ENCODE measurements around the gene PTPRN2. TPM values are rescaled to one million over a fixed set of nuclear protein-coding genes. Genes with fewer than 3 reads are reported as not detected.
"Not testable (repeated sequence)": the region's sequence is repeated elsewhere in the genome, so short reads cannot be mapped to it uniquely, and the experiment has no call there.

PTPRN2 gene
- total RNA-seq, 5 donors from 2014 or later (not counting 1 experiment from before 2014, with no cell fraction given) = 0.60 to 1.7 (median 0.82) TPM

DNA sequence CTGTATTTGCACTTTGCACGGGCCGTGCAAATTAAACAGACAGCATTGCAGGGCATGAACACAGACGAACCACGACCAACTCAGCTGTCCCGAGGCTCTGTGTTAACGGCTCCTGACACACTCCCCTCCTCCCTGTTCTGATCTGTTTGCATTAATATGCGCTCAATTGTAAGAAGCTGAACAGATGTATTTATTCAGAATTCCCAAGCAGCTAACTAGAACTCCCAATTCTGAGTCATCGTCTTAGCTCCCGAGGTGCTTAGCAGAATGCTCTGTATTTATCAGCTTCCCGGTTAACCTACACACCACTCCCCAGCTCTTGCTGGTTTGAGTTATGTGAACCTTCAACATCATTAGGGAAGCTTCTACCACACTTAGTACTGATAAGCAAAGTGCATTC lies 286.4 kb downstream of the PTPRN2 start:
- Histone ChIP-seq H3K36me3 (ENCODE audit: control insufficient read depth in 2 of 2, extremely low read depth in 1 of 2, insufficient read depth in 1 of 2, low read length in 1 of 2) (no peaks in the 10 kb centered on the region), H3K9me3 (no peaks in the 10 kb centered on the region), H3K4me1 (ENCODE audit: control insufficient read depth in 1 of 2, extremely low read depth in 1 of 2, insufficient read depth in 2 of 2, low read length in 2 of 2) (no peaks in the 10 kb centered on the region), H3K27ac (ENCODE audit: low read length) (no peak overlapping the region), H3K27me3 (replicated peaks in 1 of 2; ENCODE audit: control insufficient read depth in 2 of 2, extremely low read depth in 1 of 2, insufficient read depth in 2 of 2, low read length in 1 of 2) (peaks cover 0 to 18% of the 10 kb centered on the region in 2 experiments), H3K4me3 (ENCODE audit: control insufficient read depth in 1 of 2, extremely low read depth in 1 of 2, low read length in 1 of 2) (no peak overlapping the region)
- WGBS (ENCODE audit: insufficient coverage) = 91% methylated on average over 6 of the region's 10 CpGs
- Mint-ChIP-seq H3K9me3 (peaks cover 0 to 11% (median 1%) of the 10 kb centered on the region in 3 donors), H3K27me3 (peaks cover 7 to 11% of the 10 kb centered on the region in 2 donors), H3K27ac (no peak overlapping the region), H3K36me3 (no peaks in the 10 kb centered on the region), H3K4me1 (no peaks in the 10 kb centered on the region), H3K4me3 (no peak overlapping the region)
- ATAC-seq (replicated peaks in 1 of 4) = no peak
- CTCF ChIA-PET = no interaction called here
- DNase-seq = no peak
- POLR2A ChIA-PET = no interaction called here

DNA sequence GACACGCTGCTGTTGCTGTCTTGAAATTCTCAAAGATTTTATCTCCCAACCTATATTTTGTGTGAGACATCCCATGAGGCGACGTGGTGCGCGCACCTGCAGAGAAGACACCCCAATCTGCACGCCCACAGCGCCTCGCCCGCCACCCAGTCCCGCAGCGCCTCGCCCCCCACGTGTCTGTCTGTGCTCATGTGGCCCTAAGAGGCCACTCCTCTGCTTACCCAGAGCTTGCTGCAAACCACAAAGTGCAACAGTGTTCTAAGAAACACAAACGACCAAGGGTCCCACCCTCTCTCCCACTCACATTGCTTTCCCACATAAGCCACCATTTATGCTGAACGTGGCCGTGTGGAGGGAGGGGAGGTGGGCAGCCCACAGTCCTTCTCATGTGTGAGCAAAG lies 287.2 kb downstream of the PTPRN2 start:
- no peaks in the 10 kb centered on the region for H3K36me3 Mint-ChIP-seq
- no peaks in the 10 kb centered on the region for H3K9me3 ChIP-seq
- H3K4me3 Mint-ChIP-seq = no peak overlapping the region
- WGBS (ENCODE audit: insufficient coverage) = 85% methylated on average over 13 of the region's 16 CpGs
- H3K4me3 ChIP-seq (ENCODE audit: control insufficient read depth in 1 of 2, extremely low read depth in 1 of 2, low read length in 1 of 2) = no peak overlapping the region
- no peaks in the 10 kb centered on the region for H3K4me1 ChIP-seq (ENCODE audit: control insufficient read depth in 1 of 2, extremely low read depth in 1 of 2, insufficient read depth in 2 of 2, low read length in 2 of 2)
- H3K27ac Mint-ChIP-seq = no peak overlapping the region
- no peak overlapping the region for H3K27ac ChIP-seq (ENCODE audit: low read length)
- DNase-seq (no peak), ATAC-seq (replicated peaks in 1 of 4) (no peak)
- ChIA-PET POLR2A (no interaction called here), CTCF (no interaction called here)
- H3K9me3 Mint-ChIP-seq = peaks cover 0 to 7% (median 0%) of the 10 kb centered on the region in 3 donors
- H3K4me1 Mint-ChIP-seq = no peaks in the 10 kb centered on the region
- peaks cover 0 to 18% of the 10 kb centered on the region in 2 experiments for H3K27me3 ChIP-seq (replicated peaks in 1 of 2; ENCODE audit: control insufficient read depth in 2 of 2, extremely low read depth in 1 of 2, insufficient read depth in 2 of 2, low read length in 1 of 2)
- H3K36me3 ChIP-seq (ENCODE audit: control insufficient read depth in 2 of 2, extremely low read depth in 1 of 2, insufficient read depth in 1 of 2, low read length in 1 of 2) = no peaks in the 10 kb centered on the region
- peaks cover 9 to 15% of the 10 kb centered on the region in 2 donors for H3K27me3 Mint-ChIP-seq

DNA sequence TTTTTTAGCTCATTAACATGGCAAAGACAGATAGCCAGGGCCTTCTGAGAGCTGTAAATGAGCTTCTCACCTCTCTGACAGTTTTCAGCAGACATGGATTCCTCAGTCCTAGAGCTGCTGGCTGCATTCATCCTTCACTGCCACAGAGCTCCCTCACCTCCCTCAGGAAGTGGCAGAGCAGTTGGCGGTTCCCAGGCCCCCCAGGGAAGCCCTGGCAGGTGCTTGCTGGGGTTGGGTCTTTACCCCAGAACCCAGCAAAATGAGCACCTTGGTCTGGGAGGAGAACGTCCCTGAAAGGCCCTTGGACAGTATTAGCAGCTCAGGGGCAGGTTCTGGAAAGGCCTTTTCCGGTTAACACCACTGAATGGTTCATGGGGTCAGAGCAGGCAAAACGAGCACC lies 288.0 kb downstream of the PTPRN2 start:
- Mint-ChIP-seq H3K36me3 (no peaks in the 10 kb centered on the region), H3K4me1 (no peaks in the 10 kb centered on the region), H3K27ac (no peak overlapping the region), H3K9me3 (peaks cover 0 to 4% (median 0%) of the 10 kb centered on the region in 3 donors), H3K4me3 (no peak overlapping the region), H3K27me3 (peaks cover 9 to 15% of the 10 kb centered on the region in 2 donors)
- Histone ChIP-seq H3K4me3 (ENCODE audit: control insufficient read depth in 1 of 2, extremely low read depth in 1 of 2, low read length in 1 of 2) (no peak overlapping the region), H3K27me3 (replicated peaks in 1 of 2; ENCODE audit: control insufficient read depth in 2 of 2, extremely low read depth in 1 of 2, insufficient read depth in 2 of 2, low read length in 1 of 2) (peaks cover 0 to 18% of the 10 kb centered on the region in 2 experiments), H3K9me3 (no peaks in the 10 kb centered on the region), H3K4me1 (ENCODE audit: control insufficient read depth in 1 of 2, extremely low read depth in 1 of 2, insufficient read depth in 2 of 2, low read length in 2 of 2) (no peaks in the 10 kb centered on the region), H3K27ac (ENCODE audit: low read length) (no peak overlapping the region), H3K36me3 (ENCODE audit: control insufficient read depth in 2 of 2, extremely low read depth in 1 of 2, insufficient read depth in 1 of 2, low read length in 1 of 2) (no peaks in the 10 kb centered on the region)
- DNase-seq = no peak
- WGBS (ENCODE audit: insufficient coverage) = 21% methylated on average over 2 of the region's 4 CpGs
- no peak for ATAC-seq (replicated peaks in 1 of 4)
- ChIA-PET CTCF (no interaction called here), POLR2A (no interaction called here)

DNA sequence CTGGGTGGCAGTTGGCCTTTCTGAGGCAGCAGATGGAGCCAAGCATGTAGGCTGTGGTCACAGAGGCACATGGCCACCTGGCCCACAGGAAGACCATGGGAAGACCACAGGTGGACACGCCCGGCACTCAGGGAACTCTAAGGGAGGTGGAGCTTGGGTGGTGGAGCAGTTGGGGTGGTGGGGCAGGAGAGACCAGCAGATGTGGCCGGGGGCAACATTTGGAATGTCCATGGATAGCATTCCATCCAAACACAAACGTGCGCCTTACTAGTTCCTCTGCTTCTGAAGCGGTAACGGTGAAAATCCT lies 290.9 kb downstream of the PTPRN2 start:
- Histone ChIP-seq H3K36me3 (ENCODE audit: control insufficient read depth in 2 of 2, extremely low read depth in 1 of 2, insufficient read depth in 1 of 2, low read length in 1 of 2) (no peaks in the 10 kb centered on the region), H3K27me3 (replicated peaks in 1 of 2; ENCODE audit: control insufficient read depth in 2 of 2, extremely low read depth in 1 of 2, insufficient read depth in 2 of 2, low read length in 1 of 2) (peaks cover 0 to 11% of the 10 kb centered on the region in 2 experiments), H3K9me3 (no peaks in the 10 kb centered on the region), H3K4me3 (ENCODE audit: control insufficient read depth in 1 of 2, extremely low read depth in 1 of 2, low read length in 1 of 2) (no peak overlapping the region), H3K4me1 (ENCODE audit: control insufficient read depth in 1 of 2, extremely low read depth in 1 of 2, insufficient read depth in 2 of 2, low read length in 2 of 2) (no peaks in the 10 kb centered on the region), H3K27ac (ENCODE audit: low read length) (no peak overlapping the region)
- Mint-ChIP-seq H3K27ac (no peak overlapping the region), H3K36me3 (no peaks in the 10 kb centered on the region), H3K4me1 (no peaks in the 10 kb centered on the region), H3K4me3 (no peak overlapping the region), H3K27me3 (peaks cover 2 to 6% of the 10 kb centered on the region in 2 donors), H3K9me3 (no peaks in the 10 kb centered on the region)
- ATAC-seq (replicated peaks in 1 of 4) = no peak
- ChIA-PET CTCF (no interaction called here), POLR2A (no interaction called here)
- no peak for DNase-seq
- 92% methylated on average over 6 of the region's 7 CpGs for WGBS (ENCODE audit: insufficient coverage)

DNA sequence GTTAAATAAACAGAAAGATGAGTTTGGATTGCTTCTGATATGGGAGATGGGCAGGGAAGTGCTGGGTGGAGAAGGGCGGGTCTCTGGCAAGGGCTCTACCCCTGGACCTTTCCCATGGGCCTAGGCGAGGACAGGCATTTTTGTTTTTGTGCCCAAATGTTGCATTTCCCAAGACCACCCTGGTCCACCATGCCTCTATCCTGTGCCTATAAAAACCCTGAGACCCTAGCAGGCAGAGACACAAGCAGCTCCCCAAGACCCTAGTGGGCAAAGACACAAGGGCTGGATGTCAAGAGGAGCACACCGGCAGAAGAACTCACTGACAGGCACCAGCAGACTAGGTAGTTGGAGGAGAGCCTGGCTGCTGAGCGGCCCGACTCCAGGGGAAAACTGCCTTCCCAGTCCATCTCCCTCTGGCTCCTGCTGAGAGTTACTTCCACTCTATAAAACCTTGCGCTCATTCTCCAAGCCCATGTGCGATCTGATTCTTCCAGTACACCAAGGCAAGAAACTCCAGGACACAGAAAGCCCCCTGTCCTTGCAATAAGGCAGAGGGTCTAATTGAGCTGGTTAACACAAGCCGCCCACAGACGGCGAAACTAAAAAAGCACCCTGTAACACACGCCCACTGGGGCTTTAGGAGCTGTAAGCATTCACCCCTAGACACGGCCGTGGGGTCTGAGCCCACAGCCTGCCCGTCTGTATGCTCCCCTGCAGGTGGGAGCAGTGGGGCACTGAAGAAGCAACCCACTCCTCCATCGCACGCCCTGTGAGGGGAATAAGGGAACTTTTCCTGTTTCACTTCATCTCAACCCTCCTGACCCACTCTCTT lies 291.4 kb downstream of the PTPRN2 start:
- Mint-ChIP-seq H3K4me3 (no peak overlapping the region), H3K9me3 (no peaks in the 10 kb centered on the region), H3K4me1 (no peaks in the 10 kb centered on the region), H3K27ac (no peak overlapping the region), H3K27me3 (peaks cover 2 to 4% of the 10 kb centered on the region in 2 donors), H3K36me3 (no peaks in the 10 kb centered on the region)
- DNase-seq (no peak), ATAC-seq (replicated peaks in 1 of 4) (no peak)
- H3K27ac ChIP-seq (ENCODE audit: low read length) = no peak overlapping the region
- no peaks in the 10 kb centered on the region for H3K4me1 ChIP-seq (ENCODE audit: control insufficient read depth in 1 of 2, extremely low read depth in 1 of 2, insufficient read depth in 2 of 2, low read length in 2 of 2)
- CTCF ChIA-PET = no interaction called here
- POLR2A ChIA-PET = no interaction called here
- H3K4me3 ChIP-seq (ENCODE audit: control insufficient read depth in 1 of 2, extremely low read depth in 1 of 2, low read length in 1 of 2) = no peak overlapping the region
- no peaks in the 10 kb centered on the region for H3K9me3 ChIP-seq
- peaks cover 0 to 11% of the 10 kb centered on the region in 2 experiments for H3K27me3 ChIP-seq (replicated peaks in 1 of 2; ENCODE audit: control insufficient read depth in 2 of 2, extremely low read depth in 1 of 2, insufficient read depth in 2 of 2, low read length in 1 of 2)
- 82% methylated on average over 8 of the region's 16 CpGs for WGBS (ENCODE audit: insufficient coverage)
- no peaks in the 10 kb centered on the region for H3K36me3 ChIP-seq (ENCODE audit: control insufficient read depth in 2 of 2, extremely low read depth in 1 of 2, insufficient read depth in 1 of 2, low read length in 1 of 2)

DNA sequence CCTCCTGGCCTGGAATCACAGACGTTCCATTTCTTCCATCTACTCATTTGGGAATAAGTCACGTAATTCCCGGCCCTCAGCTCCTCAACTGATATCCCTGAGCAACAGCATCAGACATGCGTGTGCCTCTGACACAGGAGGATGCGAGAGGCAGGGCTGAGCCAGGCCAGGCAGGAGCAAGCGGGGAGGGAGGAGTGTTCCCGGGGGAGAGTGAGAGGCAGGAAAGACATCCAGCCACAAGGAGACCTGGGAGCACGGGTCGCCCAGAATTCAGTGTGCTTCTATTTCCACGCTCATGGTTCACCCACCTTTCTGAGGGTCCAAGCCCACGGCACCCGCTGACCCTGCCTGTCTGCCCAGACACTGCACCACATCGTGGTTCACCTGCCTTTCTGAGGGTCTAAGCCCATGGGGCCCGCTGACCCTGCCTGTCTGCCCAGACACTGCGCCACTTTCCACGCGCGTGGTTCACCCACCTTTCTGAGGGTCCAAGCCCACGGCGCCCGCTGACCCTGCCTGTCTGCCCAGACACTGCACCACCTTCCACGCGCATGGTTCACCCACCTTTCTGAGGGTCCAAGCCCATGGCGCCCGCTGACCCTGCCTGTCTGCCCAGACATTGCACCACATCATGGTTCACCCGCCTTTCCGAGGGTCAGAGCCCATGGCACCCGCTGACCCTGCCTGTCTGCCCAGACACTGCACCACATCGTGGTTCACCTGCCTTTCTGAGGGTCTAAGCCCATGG lies 293.0 kb downstream of the PTPRN2 start:
- H3K27ac ChIP-seq (ENCODE audit: low read length); H3K4me3 Mint-ChIP-seq; H3K27me3 Mint-ChIP-seq; H3K36me3 ChIP-seq (ENCODE audit: control insufficient read depth in 2 of 2, extremely low read depth in 1 of 2, insufficient read depth in 1 of 2, low read length in 1 of 2); H3K27ac Mint-ChIP-seq; ATAC-seq (replicated peaks in 1 of 4); H3K36me3 Mint-ChIP-seq; DNase-seq; H3K4me1 ChIP-seq (ENCODE audit: control insufficient read depth in 1 of 2, extremely low read depth in 1 of 2, insufficient read depth in 2 of 2, low read length in 2 of 2); H3K9me3 Mint-ChIP-seq; POLR2A ChIA-PET; H3K4me1 Mint-ChIP-seq; H3K9me3 ChIP-seq; H3K4me3 ChIP-seq (ENCODE audit: control insufficient read depth in 1 of 2, extremely low read depth in 1 of 2, low read length in 1 of 2): not testable (repeated sequence)
- H3K27me3 ChIP-seq (replicated peaks in 1 of 2; ENCODE audit: control insufficient read depth in 2 of 2, extremely low read depth in 1 of 2, insufficient read depth in 2 of 2, low read length in 1 of 2) = peaks cover 0 to 14% of the 10 kb centered on the region in 2 experiments
- 94% methylated on average over 16 of the region's 29 CpGs for WGBS (ENCODE audit: insufficient coverage)
- CTCF ChIA-PET = interaction anchor here in 1 of 2 donors (1.0 kb wide), 1 partner anchor 11 kb away, joined by 3 read pairs; no protein-coding TSS in a partner anchor
